GM12892 (cell line): ENCODE measurements around the gene ANKRD11.

Experiments
- DNase-seq: peaks from one replicate; pipeline ENCODE4 v3.0.0; 2011; ENCODE audit not compliant: insufficient read length
- FAIRE-seq: peaks from 2 replicates; lab custom pipeline; 2011; peaks lifted over from hg19 to GRCh38; lab: Jason Lieb, UNC
- POLR2A ChIP-seq: IDR thresholded peaks from 2 replicates; pipeline ENCODE4 v1.6.1; 2011; ENCODE audit warnings: low read depth, low read length, control low read depth
- POLR2AphosphoS5 ChIP-seq: IDR thresholded peaks from 2 replicates; pipeline ENCODE4 v1.6.1; 2011; ENCODE audit warnings: low read depth, low read length, control low read depth
- TAF1 ChIP-seq: IDR thresholded peaks from 2 replicates; pipeline ENCODE4 v1.6.1; 2011; ENCODE audit warnings: low read depth, mild to moderate bottlenecking, control low read depth, low read length, borderline replicate concordance

Gene ANKRD11

DNA sequence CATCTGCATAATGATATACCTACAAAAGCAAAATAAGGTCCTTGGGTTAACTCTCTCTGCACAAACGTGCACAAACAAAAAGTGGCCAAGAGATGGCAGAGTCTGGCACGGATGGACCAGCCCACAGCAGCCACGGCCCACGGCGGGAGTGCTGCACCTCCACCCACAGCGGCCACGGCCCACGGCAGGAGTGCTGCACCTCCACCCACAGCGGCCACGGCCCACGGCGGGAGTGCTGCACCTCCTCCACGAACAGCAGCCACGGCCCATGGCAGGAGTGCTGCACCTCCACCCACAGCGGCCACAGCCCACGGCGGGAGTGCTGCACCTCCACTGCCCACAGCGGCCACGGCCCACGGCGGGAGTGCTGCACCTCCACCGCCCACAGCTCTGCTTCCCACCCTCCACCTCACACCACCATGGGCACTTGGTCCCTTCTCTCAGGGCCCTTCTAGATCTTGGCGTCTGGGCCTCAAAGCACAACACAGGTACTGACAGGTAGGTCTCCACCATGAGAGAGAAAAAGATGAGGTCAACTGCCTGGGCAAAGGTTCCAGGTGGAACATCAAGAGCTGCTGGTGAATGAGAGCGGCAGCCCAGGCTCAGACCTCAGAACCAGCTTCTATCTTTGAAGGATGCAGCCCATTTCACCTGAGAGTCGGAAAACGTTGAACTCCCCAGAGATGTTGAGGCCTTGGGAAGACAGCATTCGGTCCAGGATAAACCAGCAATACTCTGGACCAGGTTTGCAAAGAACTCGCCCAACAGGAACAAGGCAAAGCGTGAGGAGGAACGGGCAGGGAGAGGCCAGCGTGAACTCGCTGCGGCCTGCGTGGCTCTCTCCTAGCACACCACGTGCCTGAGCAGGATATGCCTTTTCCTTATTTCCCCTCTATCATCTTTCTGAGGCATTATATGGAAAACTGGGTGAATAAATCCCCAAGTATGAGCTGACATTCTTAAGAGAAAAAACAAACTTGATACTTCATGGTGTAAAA, 148.4 kb downstream of the ANKRD11 start:
- FAIRE-seq: no peak
- TF ChIP-seq POLR2A (no peak), POLR2AphosphoS5 (no peak), TAF1 (no peak)
- no peak for DNase-seq

DNA sequence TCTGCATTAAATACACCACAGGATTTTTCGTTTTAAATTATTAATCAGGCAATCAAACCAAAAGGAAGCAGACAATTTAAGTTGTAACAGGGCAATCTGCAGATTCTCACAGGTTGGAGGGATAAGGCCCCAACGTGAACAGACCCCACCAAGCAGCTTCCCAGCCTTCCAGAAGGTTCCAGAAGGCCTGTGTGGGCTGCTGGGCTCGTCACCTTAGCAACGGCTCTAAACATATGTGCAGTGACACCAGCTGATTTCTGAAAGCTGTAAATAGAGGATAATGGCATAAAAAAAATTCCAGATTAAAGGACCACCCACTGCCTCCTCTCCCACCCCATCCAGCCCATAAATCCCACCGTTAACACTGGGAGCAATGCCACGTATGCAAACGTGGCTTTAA, 149.1 kb downstream of the ANKRD11 start:
- FAIRE-seq (no peak), DNase-seq (no peak)
- TF ChIP-seq POLR2A: no peak
- TF ChIP-seq TAF1: no peak
- TF ChIP-seq POLR2AphosphoS5: no peak

DNA sequence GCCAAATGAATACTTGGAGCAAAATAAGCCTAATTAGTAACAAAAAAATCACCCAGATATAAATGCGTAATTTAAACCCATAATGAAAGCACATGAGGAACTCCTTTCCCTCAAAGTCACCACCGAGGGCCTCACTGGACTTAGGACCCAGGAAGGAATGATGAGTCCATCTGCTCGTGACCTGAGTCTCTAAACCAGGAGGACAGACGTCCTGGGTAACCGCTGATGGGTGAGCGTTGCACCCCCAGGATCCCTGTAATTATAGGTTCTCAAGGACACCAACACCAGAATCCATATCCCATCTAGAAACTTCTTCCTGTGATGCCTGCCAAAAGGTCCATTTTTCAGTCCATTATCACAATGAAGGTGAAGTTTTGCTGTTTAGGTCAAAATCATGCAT, 151.5 kb downstream of the ANKRD11 start:
- FAIRE-seq: no peak
- no peak for DNase-seq
- TF ChIP-seq POLR2AphosphoS5 (no peak), POLR2A (no peak), TAF1 (no peak)

- FAIRE-seq: no peak
- TF ChIP-seq POLR2A (no peak), TAF1 (no peak), POLR2AphosphoS5 (no peak)
- no peak for DNase-seq
These were observed 152.4 kb downstream of the ANKRD11 start for GRCh38 chr16:89337965-89338364.

DNA sequence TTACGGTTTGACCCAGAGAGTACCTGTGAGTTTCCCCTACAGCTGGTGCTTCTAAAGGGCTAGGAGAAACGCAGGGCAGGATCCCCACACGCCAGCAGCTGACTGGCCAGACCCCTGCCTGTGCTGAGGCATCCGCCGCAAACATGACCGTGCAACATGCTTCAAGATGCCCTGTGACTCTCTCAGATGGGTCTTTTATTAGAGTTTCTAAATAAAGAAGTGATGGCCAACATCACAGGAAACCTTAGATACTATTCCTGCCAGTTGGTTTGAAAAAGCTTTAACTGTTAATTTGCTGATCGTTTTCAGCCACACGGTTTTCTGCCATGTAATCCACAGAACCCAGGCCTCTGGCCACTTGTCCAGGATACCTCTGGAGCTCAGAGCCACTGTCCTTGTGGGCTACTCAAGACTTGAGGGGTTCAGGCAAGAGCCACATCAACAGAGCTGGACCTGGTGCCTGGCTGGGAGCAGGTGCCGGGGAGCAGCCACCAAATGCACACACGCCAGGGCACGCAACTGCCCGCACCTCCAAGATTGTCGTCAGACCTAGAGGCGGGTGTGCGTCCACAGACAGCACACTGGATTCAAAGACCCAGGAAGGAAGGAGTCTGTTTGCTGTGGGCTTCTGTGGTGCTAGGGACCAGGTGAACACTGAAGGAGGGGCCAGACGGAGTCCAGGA, 154.4 kb downstream of the ANKRD11 start:
- DNase-seq (no peak), FAIRE-seq (no peak)
- TF ChIP-seq POLR2A (no peak), POLR2AphosphoS5 (no peak), TAF1 (no peak)

- FAIRE-seq (no peak), DNase-seq (no peak)
- TF ChIP-seq TAF1: no peak
- TF ChIP-seq POLR2AphosphoS5: no peak
- no peak for TF ChIP-seq POLR2A
These were observed 155.2 kb downstream of the ANKRD11 start for GRCh38 chr16:89334988-89335802.

DNA sequence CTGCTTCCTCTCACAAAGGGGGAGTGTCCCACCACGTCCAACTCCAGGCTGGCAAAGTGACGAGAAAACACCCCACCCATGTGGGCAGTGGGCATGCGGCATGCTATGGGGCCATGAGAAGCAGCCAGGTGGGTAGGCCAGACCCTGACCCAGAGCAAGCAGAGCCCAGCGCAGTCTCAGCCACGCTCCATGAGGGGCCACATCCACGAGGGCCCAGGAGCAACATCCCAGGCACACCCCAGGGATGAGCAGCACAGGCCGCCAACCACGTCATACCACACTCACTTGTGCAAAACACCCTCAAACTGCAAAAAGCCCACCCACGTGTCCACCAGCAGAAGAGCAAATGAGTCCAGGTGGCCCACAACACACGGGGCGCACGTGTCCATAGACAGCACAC, 155.9 kb downstream of the ANKRD11 start:
- FAIRE-seq (no peak), DNase-seq (no peak)
- no peak for TF ChIP-seq TAF1
- TF ChIP-seq POLR2AphosphoS5: no peak
- no peak for TF ChIP-seq POLR2A

GRCh38 chr16:89334050-89334449, 156.3 kb downstream of the ANKRD11 start:
- FAIRE-seq: no peak
- TF ChIP-seq TAF1: no peak
- DNase-seq: no peak

DNA sequence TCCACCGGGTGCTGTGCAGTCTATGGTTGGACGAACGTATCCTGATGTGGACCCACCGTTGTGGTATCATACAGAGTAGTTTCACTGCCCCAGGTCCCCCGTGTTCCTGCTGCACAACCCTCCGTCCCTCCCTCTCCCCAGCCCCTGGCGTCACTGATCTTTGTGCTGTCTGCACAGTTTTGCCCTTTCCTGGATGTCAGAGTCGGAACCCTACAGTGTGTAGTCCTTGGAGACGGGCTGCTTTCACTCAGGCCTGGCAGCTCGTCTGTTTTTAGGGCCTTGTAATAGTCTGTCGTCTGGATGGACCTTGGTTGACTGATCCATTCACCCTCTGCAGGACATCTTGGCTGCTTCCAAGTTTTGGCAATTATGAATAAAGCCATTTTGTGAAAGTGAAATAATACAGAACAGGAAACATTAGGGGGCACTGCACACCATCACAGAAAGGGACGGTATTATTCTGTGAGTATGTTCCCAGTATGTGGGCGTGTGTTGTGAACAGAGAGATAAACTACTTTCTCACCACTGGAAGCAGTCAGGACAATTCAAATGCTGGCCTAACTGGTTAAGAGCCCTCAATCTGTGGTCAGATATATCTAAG, 156.9 kb downstream of the ANKRD11 start:
- FAIRE-seq (peak; percentile 54), DNase-seq (peak; percentile 53)

GRCh38 chr16:89332902-89333245, 157.5 kb downstream of the ANKRD11 start:
- FAIRE-seq (no peak), DNase-seq (no peak)
- no peak for TF ChIP-seq TAF1
- TF ChIP-seq POLR2AphosphoS5: no peak
- TF ChIP-seq POLR2A: no peak
